ENCODE results near the gene MMP1.
"Not testable (repeated sequence)": the region's sequence is repeated elsewhere in the genome, so short reads cannot be mapped to it uniquely, and the experiment has no call there.

MMP1 gene

DNA sequence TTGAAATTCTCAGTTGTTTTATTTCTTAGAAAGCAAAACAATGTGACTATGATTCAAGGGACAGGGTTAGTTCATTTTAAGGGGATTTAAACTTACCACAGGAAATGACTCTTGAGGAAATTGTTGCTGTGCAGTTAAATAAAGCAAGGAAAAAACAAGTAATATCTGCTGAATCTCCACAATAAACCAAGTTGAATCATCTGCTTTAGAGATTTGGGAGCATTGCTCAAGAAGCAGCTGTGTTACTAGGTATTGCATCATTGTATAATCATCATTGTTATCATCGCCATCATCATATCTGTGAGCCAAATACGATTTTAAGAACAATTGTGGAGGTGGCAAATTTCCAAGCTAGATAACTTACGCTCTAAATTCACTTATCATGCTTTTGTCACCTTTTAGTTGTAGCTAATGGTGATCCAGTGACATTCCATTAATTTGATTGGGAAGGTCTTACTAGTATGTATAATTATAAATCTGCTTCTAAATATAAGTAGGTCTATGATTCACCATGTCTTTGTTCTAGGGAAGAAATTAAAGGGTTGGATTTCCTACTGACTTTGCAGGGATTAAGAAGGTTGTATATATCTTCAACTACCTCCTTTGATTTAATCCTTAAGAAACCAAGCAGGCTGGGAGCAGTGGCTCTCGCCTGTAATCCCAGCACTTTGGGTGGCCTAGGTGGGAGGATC is 37.5 kb downstream of the MMP1 start:
- DNase-seq = peak in 1 of 2 experiments; percentile 25

DNA sequence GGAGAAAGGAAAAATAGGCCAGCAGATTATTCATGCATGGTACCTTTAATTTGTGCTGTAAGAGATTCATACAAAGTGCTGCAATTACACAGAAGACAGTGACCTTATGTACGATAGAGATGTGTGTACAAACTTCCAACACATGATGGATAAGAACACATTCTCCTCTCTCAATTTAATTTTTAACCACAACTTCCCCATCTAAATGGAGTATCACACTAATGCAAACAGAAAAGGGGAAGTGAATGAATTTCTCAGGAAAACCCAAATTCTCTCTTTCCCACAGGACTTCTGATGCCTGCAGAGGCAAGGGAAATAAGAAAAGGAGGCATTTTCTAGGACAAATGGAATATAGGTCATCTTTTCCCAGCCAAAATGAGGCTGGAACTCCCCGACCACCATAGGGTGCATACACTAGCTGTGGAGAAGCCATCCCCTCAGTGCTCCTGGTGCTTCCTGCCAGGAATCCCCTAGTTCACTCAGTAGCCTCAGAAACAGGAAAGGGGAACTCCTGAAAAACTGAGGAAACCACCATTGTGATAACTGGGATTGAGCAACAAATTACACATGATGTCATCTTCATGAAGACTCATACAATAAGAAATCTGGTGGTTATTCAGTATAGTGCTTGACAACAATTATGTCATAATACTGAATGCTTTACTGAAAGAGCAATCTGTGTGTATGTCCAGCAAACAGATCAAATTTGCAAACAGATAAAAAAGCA is 40.0 kb downstream of the MMP1 start:
- no peak for DNase-seq

DNA sequence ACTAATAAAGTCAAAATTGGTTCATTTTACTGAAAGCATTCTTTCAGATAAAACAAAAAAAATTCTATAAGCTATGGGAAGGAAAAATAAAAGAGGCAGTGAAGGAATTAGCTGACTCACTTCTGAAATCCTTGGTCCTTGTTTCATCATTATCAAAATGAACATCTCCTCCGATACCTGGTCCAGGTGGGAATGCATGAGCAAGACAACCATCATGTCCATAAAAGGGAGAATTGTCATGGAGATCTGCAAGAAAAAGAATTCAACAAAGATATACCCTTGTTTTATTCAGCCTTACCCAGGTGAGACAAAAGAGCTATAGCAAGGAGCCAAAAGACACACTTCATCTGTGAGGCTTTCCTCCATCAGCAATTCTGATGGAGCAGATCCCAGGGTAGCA is 44.7 kb downstream of the MMP1 start:
- no peak for DNase-seq

DNA sequence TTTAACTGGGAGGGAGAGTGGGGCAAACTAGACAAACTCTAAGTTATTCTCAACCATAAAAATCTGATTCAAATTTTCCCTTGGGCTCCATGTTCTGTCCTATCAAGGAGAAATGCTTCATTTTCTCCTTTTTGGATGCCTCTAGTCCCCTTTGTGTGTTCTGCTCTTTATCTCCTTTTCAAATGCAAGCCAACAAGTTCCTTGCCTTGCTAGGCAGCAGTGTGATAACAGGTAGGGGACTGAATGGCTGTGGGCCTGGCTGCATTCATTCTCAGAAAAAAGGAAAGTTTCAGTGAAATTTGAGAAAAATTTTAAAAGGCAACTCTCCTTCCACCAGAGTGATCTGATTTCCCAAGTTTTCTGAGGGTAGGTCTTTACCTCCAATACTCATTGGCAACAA is 46.3 kb downstream of the MMP1 start:
- DNase-seq = no peak

DNA sequence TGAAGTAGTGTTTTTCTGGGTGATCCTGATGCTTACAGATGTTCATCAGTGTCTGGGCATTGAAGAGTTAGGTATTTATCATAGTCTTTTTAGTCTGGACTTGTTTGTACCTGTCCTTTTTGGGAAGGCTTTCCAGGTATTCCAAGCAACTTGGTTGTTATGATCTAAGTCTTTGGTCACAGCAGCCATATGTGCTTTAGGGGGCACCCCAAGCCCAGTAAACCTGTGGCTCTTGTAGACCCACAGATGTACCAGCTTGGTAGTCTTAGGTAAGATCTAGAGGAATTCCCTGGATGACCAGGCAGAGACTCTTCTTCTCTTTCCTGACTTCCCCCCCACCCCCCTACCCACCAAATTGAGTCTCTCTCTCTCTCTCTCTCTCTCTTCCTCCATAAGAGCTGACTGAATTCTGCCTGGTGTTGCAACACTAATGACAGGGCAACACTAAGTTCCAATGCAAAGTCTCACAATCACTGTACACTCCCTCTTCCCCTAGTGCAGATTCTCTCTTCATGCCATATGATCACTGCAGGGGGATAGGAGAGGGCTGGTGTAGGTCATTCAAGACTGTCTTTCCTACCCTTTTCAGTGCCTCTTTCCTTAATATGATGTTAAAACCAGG is 48.7 kb downstream of the MMP1 start:
- DNase-seq = no peak

DNA sequence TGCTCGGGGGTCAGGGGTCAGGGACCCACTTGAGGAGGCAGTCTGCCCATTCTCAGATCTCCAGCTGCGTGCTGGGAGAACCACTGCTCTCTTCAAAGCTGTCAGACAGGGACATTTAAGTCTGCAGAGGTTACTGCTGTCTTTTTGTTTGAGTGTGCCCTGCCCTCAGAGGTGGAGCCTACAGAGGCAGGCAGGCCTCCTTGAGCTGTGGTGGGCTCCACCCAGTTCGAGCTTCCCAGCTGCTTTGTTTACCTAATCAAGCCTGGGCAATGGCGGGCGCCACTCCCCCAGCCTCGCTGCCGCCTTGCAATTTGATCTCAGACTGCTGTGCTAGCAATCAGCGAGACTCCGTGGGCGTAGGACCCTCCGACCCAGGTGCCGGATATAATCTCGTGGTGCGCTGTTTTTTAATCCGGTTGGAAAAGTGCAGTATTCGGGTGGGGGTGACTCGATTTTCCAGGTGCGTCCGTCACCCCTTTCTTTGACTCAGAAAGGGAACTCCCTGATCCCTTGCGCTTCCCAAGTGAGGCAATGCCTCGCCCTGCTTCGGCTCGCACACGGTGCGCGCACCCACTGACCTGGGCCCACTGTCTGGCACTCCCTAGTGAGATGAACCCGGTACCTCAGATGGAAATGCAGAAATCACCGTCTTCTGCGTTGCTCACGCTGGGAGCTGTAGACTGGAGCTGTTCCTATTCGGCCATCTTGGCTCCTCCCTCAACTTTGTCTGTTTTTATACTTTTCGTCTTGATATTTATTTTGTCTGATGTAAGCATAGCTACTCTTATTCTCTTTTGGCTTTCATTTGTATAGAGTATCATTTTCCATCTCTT is 51.0 kb downstream of the MMP1 start:
- not testable (repeated sequence) for DNase-seq
